Duodenal mucosa (tissue), 2 donors: ENCODE results near the gene ARHGAP25.
"Not testable (repeated sequence)": the region's sequence is repeated elsewhere in the genome, so short reads cannot be mapped to it uniquely, and the experiment has no call there.

Source experiments
- H3K27ac ChIP-seq: one replicate; pipeline ENCODE4 v1.7.0; 2013; ENCODE audit warnings: low read depth, low read length
- H3K27me3 ChIP-seq, 2 donors: one replicate each; pipeline ENCODE4 v1.7.0; 2013; ENCODE audit warnings: low read length in 2 of 2, control low read depth in 1 of 2; ENCODE audit not compliant: insufficient read depth in 2 of 2, control insufficient read depth in 1 of 2
- H3K36me3 ChIP-seq, 2 donors: one replicate each; pipeline ENCODE4 v1.7.0; 2013; ENCODE audit warnings: low read length in 2 of 2, control low read depth in 1 of 2; ENCODE audit not compliant: insufficient read depth in 2 of 2, control insufficient read depth in 1 of 2
- H3K4me1 ChIP-seq, 2 donors: one replicate each; pipeline ENCODE4 v1.7.0; 2013; ENCODE audit warnings: low read length in 2 of 2, control low read depth in 1 of 2; ENCODE audit not compliant: insufficient read depth in 2 of 2, control insufficient read depth in 1 of 2
- H3K4me3 ChIP-seq, 2 donors: one replicate each; pipeline ENCODE4 v1.7.0; 2013; ENCODE audit warnings: low read length in 2 of 2, low read depth in 1 of 2
- H3K9ac ChIP-seq, 2 donors: one replicate each; pipeline ENCODE4 v1.7.0; 2013; ENCODE audit warnings: low read length in 2 of 2, low read depth in 1 of 2
- H3K9me3 ChIP-seq, 2 donors: one replicate each; pipeline ENCODE4 v1.7.0; 2013; ENCODE audit warnings: low read length in 2 of 2, control low read depth in 1 of 2; ENCODE audit not compliant: control insufficient read depth in 1 of 2

The ARHGAP25 gene

DNA sequence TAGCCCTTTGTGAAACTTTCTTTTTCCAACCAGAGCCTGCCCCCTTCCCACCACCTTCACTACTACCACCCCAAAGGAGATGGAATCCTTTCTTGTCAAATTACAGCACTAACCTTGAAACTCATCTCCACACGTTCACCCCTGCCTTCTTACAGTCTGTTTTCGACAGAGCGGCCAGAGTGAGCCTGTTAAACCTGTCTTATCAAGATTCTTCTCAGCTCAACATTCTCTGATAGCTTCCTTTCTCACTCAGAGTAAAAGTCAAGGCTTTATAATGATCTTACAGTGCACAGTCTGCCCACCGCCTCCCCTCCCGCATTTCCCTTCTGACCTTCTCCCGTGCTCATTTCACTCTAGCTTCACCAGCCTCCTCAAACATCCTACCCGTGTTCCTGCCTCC lies 56.0 kb downstream of the ARHGAP25 start:
- no peaks in the 10 kb centered on the region for H3K4me1 ChIP-seq
- no peak overlapping the region for H3K4me3 ChIP-seq
- no peak overlapping the region for H3K9ac ChIP-seq
- no peak overlapping the region for H3K27ac ChIP-seq
- H3K9me3 ChIP-seq = no peaks in the 10 kb centered on the region
- H3K36me3 ChIP-seq = peaks cover 5 to 13% of the 10 kb centered on the region in 2 donors
- H3K27me3 ChIP-seq = no peaks in the 10 kb centered on the region

DNA sequence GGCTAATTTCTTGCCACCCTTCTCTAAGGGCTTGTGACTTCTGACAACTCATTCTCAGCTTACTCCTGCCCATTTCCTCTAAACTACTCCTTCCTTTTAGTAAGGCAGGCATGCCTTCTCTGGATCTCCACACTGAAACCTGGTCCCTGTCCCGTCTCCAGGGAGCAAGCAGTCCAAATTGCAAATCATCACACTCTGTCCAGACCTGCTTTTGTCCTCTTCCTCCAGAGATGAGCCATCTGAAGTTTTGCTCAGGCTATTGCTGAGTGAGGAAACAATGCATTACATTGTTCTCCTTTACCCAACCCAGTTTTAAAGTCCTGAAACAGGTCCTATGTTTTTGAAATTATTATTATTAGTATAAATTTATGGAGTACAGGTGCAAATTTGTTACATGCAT lies 57.3 kb downstream of the ARHGAP25 start:
- Histone ChIP-seq H3K4me3 (no peak overlapping the region), H3K9me3 (no peaks in the 10 kb centered on the region), H3K36me3 (peaks cover 5 to 16% of the 10 kb centered on the region in 2 donors), H3K27me3 (no peaks in the 10 kb centered on the region), H3K4me1 (peaks cover 0 to 3% of the 10 kb centered on the region in 2 donors), H3K9ac (no peak overlapping the region), H3K27ac (no peak overlapping the region)

DNA sequence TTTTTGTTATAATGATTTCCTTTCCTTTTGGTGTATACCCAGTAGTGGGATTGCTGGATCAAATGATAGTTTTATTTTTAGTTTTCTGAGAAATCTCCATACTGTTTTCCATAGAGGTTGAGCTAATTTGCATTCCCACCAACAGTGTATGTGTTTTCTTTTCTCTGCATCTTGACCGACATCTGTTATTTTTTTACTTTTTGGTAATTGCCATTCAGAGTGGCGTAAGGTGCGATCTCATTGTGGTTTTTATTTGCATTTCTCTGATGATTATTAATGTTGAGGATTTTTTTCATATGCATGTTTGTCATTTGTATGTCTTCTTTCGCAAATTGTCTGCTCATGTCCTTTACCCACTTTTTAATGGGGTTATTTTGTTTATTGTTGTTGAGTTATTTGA lies 58.1 kb downstream of the ARHGAP25 start:
- Histone ChIP-seq H3K4me1 (peaks cover 3% of the 10 kb centered on the region in 2 donors), H3K27me3 (no peaks in the 10 kb centered on the region), H3K9me3 (no peaks in the 10 kb centered on the region), H3K27ac (no peak overlapping the region), H3K9ac (no peak overlapping the region), H3K36me3 (peaks cover 5 to 16% of the 10 kb centered on the region in 2 donors), H3K4me3 (no peak overlapping the region)

DNA sequence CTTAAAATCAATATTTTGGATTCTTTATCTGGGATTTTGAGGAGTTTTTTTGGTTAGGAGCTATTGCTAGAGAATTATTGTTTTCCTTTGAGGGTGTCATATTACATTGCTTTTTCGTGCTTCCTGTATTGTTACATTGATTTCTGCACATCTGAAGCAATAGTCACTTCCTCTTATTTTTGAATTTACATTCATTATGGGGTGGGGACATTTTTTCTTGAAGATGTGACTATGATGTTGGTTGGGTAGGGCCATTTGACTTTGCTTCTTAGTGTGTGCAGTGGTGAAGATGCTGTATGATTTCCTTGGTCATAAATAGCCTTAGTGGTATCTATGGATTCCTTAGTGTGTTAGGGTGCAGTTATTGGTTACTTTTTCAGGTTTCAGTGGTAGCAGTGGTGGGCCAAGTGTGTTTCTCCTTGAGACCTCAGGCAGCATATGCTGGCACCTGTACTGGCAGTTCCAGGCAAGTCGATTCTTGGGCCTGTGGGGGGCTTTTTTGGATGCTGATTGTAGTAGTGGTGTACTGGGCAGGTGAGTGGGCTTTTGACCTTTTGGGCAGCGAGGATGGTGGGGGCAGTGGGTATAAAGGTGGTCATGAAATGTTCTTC lies 61.8 kb downstream of the ARHGAP25 start:
- Histone ChIP-seq H3K27ac (no peak overlapping the region), H3K9me3 (no peaks in the 10 kb centered on the region), H3K36me3 (peaks cover 0 to 11% of the 10 kb centered on the region in 2 donors), H3K27me3 (no peaks in the 10 kb centered on the region), H3K4me1 (peaks cover 3 to 4% of the 10 kb centered on the region in 2 donors), H3K4me3 (no peak overlapping the region), H3K9ac (no peak overlapping the region)

- Histone ChIP-seq H3K36me3 (peaks cover 0 to 11% of the 10 kb centered on the region in 2 donors), H3K27ac (no peak overlapping the region), H3K4me3 (no peak overlapping the region), H3K9ac (no peak overlapping the region), H3K4me1 (peaks cover 3 to 4% of the 10 kb centered on the region in 2 donors), H3K27me3 (no peaks in the 10 kb centered on the region), H3K9me3 (no peaks in the 10 kb centered on the region)
Observed at GRCh38 chr2:68798569-68798968, 64.0 kb downstream of the ARHGAP25 start.

GRCh38 chr2:68799140-68800026 lies 64.8 kb downstream of the ARHGAP25 start:
- no peaks in the 10 kb centered on the region for H3K9me3 ChIP-seq
- H3K36me3 ChIP-seq = peaks cover 0 to 11% of the 10 kb centered on the region in 2 donors
- H3K9ac ChIP-seq = no peak overlapping the region
- H3K27me3 ChIP-seq = no peaks in the 10 kb centered on the region
- H3K4me1 ChIP-seq = peaks cover 3 to 4% of the 10 kb centered on the region in 2 donors
- H3K4me3 ChIP-seq = no peak overlapping the region
- H3K27ac ChIP-seq = no peak overlapping the region

DNA sequence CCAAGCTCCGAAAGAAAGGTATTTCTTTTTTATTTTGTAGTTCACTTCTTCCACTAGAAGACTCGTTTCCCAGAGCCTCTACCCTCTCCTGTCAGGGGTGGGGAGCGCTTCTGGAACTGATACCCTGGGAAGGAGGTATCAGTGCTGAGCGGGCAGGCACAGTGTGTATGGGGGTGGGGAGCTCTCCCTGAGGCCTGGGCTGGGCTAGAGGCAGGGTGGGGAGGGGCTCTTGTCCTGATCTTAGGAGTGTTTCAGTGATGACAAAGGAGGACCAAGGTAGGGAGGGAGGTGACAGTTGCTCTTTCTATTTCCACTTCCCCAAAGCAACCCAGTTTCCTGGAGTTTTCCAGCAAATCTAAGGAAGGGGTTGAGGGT lies 65.4 kb downstream of the ARHGAP25 start:
- H3K9me3 ChIP-seq = no peaks in the 10 kb centered on the region
- no peaks in the 10 kb centered on the region for H3K27me3 ChIP-seq
- no peak overlapping the region for H3K27ac ChIP-seq
- no peak overlapping the region for H3K9ac ChIP-seq
- no peak overlapping the region for H3K4me3 ChIP-seq
- H3K36me3 ChIP-seq = peaks cover 0 to 11% of the 10 kb centered on the region in 2 donors
- H3K4me1 ChIP-seq = peaks cover 3 to 4% of the 10 kb centered on the region in 2 donors

- Histone ChIP-seq H3K9ac (no peak overlapping the region), H3K36me3 (peaks cover 0 to 11% of the 10 kb centered on the region in 2 donors), H3K9me3 (no peaks in the 10 kb centered on the region), H3K27ac (no peak overlapping the region), H3K27me3 (no peaks in the 10 kb centered on the region), H3K4me3 (no peak overlapping the region), H3K4me1 (peaks cover 3 to 4% of the 10 kb centered on the region in 2 donors)
Observed at GRCh38 chr2:68800517-68800916, 65.9 kb downstream of the ARHGAP25 start.

GRCh38 chr2:68802161-68802560 lies 67.5 kb downstream of the ARHGAP25 start:
- H3K36me3 ChIP-seq, H3K27me3 ChIP-seq, H3K4me1 ChIP-seq, H3K4me3 ChIP-seq, H3K9ac ChIP-seq, H3K9me3 ChIP-seq, H3K27ac ChIP-seq: not testable (repeated sequence)

GRCh38 chr2:68805025-68805424 lies 70.4 kb downstream of the ARHGAP25 start:
- H3K4me3 ChIP-seq = no peak overlapping the region
- no peak overlapping the region for H3K27ac ChIP-seq
- no peaks in the 10 kb centered on the region for H3K27me3 ChIP-seq
- no peaks in the 10 kb centered on the region for H3K9me3 ChIP-seq
- no peaks in the 10 kb centered on the region for H3K4me1 ChIP-seq
- H3K36me3 ChIP-seq = peaks cover 0 to 16% of the 10 kb centered on the region in 2 donors
- H3K9ac ChIP-seq = no peak overlapping the region
